ENCODE data around the gene CEL.
"Not testable (repeated sequence)": the region's sequence is repeated elsewhere in the genome, so short reads cannot be mapped to it uniquely, and the experiment has no call there.

The CEL gene

DNA sequence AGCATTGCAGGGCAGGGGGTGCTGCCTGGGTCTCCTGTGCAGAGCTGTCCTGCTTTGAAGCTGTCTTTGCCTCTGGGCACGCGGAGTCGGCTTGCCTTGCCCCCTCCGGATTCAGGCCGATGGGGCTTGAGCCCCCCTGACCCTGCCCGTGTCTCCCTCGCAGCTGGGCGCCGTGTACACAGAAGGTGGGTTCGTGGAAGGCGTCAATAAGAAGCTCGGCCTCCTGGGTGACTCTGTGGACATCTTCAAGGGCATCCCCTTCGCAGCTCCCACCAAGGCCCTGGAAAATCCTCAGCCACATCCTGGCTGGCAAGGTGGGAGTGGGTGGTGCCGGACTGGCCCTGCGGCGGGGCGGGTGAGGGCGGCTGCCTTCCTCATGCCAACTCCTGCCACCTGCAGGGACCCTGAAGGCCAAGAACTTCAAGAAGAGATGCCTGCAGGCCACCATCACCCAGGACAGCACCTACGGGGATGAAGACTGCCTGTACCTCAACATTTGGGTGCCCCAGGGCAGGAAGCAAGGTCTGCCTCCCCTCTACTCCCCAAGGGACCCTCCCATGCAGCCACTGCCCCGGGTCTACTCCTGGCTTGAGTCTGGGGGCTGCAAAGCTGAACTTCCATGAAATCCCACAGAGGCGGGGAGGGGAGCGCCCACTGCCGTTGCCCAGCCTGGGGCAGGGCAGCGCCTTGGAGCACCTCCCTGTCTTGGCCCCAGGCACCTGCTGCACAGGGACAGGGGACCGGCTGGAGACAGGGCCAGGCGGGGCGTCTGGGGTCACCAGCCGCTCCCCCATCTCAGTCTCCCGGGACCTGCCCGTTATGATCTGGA lies 2.7 kb downstream of the CEL start:
- DNase-seq (ENCODE audit: low read depth in 3 of 3) = no peak

DNA sequence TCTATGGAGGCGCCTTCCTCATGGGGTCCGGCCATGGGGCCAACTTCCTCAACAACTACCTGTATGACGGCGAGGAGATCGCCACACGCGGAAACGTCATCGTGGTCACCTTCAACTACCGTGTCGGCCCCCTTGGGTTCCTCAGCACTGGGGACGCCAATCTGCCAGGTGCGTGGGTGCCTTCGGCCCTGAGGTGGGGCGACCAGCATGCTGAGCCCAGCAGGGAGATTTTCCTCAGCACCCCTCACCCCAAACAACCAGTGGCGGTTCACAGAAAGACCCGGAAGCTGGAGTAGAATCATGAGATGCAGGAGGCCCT lies 3.2 kb downstream of the CEL start:
- no peak for DNase-seq (ENCODE audit: low read depth in 3 of 3)

DNA sequence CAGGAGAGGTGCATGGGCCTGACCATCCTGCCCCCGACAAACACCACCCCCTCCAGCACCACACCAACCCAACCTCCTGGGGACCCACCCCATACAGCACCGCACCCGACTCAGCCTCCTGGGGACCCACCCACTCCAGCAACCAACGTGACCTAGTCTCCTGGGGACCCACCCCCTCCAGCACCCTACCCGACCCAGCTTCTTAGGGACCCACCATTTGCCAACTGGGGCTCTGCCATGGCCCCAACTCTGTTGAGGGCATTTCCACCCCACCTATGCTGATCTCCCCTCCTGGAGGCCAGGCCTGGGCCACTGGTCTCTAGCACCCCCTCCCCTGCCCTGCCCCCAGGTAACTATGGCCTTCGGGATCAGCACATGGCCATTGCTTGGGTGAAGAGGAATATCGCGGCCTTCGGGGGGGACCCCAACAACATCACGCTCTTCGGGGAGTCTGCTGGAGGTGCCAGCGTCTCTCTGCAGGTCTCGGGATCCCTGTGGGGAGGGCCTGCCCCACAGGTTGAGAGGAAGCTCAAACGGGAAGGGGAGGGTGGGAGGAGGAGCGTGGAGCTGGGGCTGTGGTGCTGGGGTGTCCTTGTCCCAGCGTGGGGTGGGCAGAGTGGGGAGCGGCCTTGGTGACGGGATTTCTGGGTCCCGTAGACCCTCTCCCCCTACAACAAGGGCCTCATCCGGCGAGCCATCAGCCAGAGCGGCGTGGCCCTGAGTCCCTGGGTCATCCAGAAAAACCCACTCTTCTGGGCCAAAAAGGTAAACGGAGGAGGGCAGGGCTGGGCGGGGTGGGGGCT lies 4.6 kb downstream of the CEL start:
- no peak for DNase-seq (ENCODE audit: low read depth in 3 of 3)

DNA sequence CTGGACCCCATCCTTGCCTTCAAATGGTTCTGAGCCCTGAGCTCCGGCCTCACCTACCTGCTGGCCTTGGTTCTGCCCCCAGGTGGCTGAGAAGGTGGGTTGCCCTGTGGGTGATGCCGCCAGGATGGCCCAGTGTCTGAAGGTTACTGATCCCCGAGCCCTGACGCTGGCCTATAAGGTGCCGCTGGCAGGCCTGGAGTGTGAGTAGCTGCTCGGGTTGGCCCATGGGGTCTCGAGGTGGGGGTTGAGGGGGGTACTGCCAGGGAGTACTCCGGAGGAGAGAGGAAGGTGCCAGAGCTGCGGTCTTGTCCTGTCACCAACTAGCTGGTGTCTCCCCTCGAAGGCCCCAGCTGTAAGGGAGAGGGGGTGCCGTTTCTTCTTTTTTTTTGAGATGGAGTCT lies 5.2 kb downstream of the CEL start:
- DNase-seq (ENCODE audit: low read depth in 3 of 3) = no peak

DNA sequence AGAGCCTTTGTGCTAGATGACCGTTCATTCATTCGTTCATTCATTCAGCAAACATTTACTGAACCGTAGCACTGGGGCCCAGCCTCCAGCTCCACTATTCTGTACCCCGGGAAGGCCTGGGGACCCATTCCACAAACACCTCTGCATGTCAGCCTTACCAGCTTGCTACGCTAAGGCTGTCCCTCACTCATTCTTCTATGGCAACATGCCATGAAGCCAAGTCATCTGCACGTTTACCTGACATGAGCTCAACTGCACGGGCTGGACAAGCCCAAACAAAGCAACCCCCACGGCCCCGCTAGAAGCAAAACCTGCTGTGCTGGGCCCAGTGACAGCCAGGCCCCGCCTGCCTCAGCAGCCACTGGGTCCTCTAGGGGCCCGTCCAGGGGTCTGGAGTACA lies 6.0 kb downstream of the CEL start:
- no peak for DNase-seq (ENCODE audit: low read depth in 3 of 3)

DNA sequence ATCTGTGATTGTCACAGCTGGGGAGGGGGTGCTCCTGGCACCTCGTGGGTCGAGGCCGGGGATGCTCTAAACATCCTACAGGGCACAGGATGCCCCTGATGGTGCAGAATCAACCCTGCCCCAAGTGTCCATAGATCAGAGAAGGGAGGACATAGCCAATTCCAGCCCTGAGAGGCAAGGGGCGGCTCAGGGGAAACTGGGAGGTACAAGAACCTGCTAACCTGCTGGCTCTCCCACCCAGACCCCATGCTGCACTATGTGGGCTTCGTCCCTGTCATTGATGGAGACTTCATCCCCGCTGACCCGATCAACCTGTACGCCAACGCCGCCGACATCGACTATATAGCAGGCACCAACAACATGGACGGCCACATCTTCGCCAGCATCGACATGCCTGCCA lies 6.7 kb downstream of the CEL start:
- not testable (repeated sequence) for DNase-seq (ENCODE audit: low read depth in 3 of 3)

DNA sequence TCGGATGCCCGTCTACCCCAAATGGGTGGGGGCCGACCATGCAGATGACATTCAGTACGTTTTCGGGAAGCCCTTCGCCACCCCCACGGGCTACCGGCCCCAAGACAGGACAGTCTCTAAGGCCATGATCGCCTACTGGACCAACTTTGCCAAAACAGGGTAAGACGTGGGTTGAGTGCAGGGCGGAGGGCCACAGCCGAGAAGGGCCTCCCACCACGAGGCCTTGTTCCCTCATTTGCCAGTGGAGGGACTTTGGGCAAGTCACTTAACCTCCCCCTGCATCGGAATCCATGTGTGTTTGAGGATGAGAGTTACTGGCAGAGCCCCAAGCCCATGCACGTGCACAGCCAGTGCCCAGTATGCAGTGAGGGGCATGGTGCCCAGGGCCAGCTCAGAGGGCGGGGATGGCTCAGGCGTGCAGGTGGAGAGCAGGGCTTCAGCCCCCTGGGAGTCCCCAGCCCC lies 8.8 kb downstream of the CEL start:
- not testable (repeated sequence) for DNase-seq (ENCODE audit: low read depth in 3 of 3)

DNA sequence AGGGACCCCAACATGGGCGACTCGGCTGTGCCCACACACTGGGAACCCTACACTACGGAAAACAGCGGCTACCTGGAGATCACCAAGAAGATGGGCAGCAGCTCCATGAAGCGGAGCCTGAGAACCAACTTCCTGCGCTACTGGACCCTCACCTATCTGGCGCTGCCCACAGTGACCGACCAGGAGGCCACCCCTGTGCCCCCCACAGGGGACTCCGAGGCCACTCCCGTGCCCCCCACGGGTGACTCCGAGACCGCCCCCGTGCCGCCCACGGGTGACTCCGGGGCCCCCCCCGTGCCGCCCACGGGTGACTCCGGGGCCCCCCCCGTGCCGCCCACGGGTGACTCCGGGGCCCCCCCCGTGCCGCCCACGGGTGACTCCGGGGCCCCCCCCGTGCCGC lies 9.2 kb downstream of the CEL start:
- DNase-seq (ENCODE audit: low read depth in 3 of 3) = not testable (repeated sequence)

DNA sequence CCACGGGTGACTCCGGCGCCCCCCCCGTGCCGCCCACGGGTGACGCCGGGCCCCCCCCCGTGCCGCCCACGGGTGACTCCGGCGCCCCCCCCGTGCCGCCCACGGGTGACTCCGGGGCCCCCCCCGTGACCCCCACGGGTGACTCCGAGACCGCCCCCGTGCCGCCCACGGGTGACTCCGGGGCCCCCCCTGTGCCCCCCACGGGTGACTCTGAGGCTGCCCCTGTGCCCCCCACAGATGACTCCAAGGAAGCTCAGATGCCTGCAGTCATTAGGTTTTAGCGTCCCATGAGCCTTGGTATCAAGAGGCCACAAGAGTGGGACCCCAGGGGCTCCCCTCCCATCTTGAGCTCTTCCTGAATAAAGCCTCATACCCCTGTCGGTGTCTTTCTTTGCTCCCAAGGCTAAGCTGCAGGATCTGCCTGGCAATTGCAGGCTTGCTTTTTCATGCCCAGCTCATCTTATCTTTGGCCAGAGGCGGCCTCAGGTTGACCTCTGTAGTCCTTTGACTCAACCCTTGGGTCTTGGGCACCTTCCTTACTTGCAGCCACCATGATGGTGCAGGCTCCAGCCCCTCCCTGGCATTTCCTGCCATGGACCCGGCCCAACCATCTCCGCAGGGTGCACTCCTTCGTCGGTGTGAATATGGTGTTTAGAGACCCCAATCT lies 9.8 kb downstream of the CEL start:
- no peak for DNase-seq (ENCODE audit: low read depth in 3 of 3)

DNA sequence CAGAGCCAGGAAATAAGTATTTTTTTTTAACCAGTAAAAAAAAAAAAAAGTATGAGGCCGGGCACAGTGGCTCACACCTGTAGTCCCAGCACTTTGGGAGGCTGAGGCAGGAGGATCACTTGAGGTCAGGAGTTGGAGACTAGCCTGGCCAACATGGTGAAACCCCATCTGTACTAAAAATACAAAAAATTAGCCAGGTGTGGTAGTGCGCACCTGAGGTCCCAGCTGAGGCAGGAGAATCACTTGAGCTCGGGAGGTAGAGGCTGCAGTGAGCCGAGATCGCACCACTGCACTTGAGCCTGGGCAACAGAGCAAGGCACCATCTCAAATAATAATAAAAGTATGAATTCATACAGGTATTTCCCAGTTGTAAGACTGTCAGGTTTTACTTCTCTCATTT lies 10.4 kb downstream of the CEL start:
- not testable (repeated sequence) for DNase-seq (ENCODE audit: low read depth in 3 of 3)

DNA sequence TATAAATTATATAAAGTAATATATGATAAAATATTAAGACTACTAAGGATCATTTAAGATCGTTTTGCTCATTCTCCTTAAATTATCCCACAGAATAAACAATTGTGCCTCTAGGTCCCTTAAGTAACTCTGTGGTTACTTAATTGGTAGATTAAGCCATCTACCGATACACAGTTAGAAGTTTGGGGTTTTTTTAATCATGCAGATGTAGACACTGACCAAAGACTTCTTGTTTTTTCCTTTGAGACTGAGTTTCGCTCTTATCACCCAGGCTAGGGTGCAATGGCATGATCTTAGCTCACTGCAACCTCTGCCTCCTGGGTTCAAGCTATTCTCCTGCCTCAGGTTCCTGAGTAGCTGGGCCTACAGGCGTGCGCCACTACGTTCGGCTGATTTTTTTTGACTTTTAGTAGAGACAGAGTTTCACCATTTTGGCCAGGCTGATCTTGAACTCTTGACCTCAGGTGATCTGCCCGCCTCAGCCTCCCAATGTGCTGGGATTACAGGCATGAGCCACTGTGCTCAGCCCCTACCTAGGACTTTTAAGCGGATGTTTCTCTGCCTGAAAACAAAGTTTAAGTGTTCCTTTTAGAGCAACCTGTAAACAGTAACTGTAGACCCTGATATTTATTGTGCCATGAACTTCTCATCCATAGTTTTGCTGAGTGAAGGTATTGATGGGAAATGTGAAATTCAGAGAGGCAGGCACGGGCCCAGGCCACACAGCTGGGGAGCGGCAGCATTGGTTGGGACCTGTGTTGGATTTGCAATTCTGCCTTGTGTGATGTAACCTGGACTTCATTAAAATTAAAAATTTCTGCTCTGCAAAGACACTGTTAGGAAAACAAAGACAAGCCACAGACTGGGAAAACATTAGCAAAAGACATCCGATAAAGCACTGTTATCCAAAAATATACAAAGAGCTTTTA lies 11.6 kb downstream of the CEL start:
- DNase-seq (ENCODE audit: low read depth in 3 of 3) = no peak

DNA sequence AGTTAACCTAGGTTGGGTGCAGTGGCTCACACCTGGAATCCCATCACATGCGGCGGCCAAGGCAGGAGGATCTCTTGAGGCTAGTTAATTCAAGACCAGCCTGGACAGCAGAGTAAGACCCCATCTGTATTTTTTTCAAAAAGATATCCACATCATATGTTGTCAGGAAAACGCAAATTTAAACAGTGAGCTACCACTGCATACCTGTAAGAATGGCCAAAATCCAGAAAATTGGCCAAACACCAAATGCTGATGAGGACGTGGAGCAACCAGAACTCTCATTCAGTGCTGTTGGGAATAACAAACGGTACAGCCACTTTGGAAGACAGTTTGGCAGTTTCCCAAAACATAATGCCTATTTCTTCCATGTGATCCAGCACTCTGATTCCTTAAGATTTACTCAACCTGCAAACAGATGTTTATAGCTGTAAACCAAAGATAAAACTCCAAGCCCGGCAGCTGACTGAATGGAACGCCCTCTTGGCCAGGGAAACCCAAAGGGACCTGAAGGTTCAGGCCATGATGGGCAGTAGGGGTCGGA lies 12.4 kb downstream of the CEL start:
- no peak for DNase-seq (ENCODE audit: low read depth in 3 of 3)

DNA sequence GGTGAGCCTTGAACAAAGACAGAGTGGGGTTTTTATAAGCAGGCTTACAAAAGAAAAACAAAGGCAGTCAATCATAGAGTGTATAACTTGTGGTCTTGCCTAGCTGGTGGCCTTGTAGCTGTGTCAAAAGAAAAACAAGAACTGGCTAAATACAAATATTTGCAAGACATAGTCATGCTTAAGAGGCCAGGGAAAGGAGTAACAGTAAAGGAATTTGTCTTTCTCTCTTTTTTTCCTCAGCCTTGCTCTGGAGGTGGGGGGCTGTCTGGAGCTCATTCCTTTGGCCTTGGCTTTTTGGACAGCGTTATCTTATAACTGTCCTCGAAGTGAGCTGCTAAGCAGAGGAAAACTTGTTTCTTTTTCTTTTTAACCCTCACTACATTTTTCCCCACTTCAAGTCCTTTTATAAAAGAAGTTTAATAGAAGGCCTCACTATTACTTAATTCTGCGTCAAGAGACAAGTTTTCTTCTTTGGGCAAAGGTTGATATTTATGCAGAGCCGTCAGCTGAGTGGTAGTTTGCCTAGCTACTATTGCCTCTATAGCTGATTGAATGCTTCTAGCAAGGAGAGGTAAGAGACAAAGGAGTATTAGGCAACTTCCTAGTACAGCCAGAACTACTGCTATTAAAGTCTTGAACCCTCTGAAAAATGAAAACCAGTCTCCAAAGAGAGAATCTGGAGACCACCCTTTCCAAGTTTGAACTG lies 14.3 kb downstream of the CEL start:
- no peak for DNase-seq (ENCODE audit: low read depth in 3 of 3)

DNA sequence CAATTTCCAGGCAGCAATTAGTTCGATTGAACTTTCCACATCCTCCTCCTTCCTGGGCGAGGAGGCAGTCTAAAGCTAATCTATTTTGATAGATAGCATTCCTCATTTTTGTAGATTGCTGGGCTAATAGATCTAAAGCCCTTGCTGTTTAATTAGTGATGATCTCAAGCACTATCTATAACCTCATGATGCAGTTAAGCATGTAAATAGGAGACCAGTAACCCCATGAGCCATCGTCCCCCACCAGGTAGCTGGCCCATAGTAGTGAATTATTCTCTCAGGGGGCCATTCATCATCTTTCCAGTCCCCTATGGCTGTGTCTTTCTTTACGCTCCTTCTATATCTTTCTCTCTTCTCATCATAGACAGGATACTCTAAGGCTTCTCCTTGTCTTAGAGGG lies 14.9 kb downstream of the CEL start:
- no peak for DNase-seq (ENCODE audit: low read depth in 3 of 3)

DNA sequence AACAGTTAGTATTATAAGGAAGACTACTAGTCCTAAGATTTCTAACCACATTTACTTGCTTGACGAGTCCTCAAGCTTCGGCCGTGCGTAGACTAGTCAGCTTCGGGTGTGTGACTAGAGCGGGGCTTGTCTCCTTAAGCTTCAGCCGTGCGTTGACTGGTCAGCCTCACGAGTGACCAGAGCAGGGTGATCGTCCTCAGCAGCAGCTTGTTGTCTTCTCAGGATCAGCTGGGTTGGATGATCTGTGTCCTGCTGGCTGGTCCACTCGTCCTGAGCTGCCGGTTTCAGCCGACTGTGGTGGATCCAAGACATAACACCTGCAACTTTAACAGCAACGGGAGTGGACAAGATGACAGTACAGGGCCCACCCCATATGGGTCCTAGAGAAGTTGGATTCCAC lies 16.7 kb downstream of the CEL start:
- no peak for DNase-seq (ENCODE audit: low read depth in 3 of 3)

DNA sequence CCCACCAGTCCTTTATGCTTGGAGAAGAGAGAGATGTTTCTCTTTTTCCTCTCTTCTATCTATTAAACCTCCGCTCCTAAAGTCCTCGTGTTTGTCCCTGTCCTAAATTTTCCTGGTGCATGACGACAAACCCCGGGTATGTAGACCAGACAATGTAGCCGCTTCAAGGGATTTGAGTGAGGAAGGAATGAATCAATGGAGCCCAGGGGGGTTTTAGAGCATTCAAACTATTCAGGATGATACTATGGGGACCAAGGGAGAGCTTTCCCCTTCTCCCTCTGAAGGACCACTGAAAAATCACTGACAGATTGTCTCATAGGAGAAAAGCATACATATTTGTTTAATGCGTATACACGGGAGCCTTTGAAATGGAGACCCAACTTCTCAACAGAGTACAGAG lies 18.4 kb downstream of the CEL start:
- no peak for DNase-seq (ENCODE audit: low read depth in 3 of 3)

DNA sequence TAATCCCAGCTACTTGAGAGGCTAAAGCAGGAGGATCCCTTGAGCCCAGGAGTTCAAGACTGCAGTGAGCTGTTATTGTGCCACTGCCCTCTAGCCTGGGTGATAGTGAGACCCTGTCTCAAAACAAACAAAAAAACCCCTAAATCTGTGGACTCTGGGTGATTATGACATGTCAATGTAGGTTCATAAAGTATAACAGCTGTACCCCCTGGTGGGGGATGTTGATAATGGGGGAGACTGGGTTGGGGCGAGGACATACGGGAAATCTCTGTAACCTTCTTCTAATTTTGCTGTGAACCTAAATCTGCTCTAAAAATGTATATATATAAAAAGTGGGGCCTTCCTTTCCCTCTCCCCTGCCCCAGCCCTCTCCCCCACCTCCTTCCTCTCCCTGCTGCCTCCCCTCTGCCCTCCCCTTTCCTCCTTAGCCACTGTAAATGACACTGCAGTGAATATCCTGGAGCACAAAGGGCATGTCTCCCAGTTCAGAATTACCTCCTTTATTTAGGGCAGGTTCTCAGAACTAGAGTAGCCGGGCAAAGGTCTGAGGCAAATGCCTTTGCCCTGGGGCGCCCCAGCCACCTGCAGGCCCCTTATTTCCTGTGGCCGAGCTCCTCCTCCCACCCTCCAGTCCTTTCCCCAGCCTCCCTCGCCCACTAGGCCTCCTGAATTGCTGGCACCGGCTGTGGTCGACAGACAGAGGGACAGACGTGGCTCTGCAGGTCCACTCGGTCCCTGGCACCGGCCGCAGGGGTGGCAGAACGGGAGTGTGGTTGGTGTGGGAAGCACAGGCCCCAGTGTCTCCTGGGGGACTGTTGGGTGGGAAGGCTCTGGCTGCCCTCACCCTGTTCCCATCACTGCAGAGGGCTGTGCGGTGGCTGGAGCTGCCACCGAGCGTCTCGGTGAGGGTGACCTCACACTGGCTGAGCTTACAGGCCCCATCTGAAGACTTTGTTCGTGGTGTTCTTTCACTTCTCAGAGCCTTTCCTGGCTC lies 19.3 kb downstream of the CEL start:
- not testable (repeated sequence) for DNase-seq (ENCODE audit: low read depth in 3 of 3)

DNA sequence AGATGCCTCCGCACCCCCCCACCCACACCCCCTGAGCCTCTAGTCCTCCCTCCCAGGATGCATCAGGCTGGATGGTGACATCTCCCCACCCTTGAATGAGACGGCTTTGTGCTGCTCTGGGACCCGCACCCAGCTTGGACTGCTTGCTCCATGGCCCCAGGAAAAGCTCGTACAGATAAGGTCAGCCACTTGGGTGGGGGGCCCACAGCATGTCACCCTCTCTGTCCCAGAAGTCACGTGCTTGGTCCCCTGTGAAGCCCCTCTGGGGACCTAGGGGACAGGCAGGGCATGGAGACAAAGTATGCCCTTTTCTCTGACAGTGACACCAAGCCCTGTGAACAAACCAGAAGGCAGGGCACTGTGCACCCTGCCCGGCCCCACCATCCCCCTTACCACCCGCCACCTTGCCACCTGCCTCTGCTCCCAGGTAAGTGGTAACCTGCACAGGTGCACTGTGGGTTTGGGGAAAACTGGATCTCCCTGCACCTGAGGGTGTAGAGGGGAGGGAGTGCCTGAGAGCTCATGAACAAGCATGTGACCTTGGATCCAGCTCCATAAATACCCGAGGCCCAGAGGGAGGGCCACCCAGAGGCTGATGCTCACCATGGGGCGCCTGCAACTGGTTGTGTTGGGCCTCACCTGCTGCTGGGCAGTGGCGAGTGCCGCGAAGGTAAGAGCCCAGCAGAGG lies 20.3 kb downstream of the CEL start:
- not testable (repeated sequence) for DNase-seq (ENCODE audit: low read depth in 3 of 3)

DNA sequence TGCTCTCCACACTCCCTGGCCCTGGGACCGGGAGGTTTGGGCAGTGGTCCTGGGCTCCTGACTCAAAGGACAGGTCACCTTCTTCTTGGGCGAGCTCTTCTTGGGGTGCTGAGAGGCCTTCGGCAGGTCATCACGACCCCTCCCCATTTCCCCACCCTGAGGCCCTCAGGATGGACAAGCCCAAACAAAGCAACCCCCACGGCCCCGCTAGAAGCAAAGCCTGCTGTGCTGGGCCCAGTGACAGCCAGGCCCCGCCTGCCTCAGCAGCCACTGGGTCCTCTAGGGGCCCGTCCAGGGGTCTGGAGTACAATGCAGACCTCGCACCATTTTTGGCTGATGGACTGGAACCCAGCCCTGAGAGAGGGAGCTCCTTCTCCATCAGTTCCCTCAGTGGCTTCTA lies 21.9 kb downstream of the CEL start:
- not testable (repeated sequence) for DNase-seq (ENCODE audit: low read depth in 3 of 3)
